GM18867 (cell line): ENCODE data around the gene NUP107.
"Not testable (repeated sequence)": the region's sequence is repeated elsewhere in the genome, so short reads cannot be mapped to it uniquely, and the experiment has no call there.

ENCODE experiments used
- ATAC-seq: cut with Tn5 transposase; IDR thresholded peaks from one replicate; pipeline ENCODE4 v1.9.1; 2021; ENCODE audit warnings: mild to moderate bottlenecking, moderate library complexity; ENCODE audit not compliant: unreplicated experiment

Gene NUP107

DNA sequence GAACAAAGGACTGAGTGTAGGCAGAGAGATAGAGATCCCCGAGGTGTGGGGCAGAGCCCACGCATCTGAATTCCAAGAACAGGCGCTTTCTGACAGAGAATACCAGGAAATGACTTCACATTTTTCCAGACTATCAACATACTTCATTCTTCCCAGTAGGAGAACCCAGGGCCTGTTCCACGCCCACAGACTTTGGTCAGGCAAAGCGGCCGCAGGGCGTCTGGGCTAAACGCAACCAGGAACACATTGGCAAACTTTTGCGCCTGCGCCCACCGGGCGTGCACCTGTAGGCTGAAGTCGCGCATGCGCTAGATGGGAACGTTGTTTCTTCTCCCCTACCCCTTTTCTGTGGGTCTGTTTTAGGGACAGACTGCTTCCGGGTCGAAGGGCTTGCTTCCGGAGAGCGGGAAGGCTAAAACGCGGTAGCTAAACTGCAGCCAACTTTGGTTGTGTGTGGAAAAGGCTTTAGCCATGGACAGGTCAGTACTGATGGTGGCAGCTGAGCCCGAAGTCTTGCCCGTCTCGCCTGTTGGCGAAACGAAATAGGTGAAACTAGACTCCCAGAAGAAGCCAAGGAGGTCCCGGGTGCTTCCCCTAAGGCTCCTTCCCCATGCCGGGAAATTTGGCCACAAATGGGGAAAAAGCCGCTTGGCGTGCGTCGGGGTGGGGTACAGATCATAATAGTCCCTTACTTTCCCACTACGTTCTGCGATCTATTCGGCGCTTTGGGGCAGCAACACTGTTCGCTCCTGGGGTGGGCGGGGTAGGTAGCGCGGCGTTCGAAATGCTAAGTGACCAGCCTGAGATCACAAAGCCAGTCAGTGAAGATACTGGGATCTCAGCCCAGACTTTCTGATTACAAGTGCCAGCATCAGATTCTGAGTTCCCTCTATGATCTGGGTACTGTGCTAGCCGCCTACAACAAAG lies at the start of gene NUP107:
NUP107 (plus strand) TSS at position 384 of the 927 bp plus-strand sequence; CDS start at position 472, 88 bp downstream.
- ATAC-seq, result peak; percentile 95

DNA sequence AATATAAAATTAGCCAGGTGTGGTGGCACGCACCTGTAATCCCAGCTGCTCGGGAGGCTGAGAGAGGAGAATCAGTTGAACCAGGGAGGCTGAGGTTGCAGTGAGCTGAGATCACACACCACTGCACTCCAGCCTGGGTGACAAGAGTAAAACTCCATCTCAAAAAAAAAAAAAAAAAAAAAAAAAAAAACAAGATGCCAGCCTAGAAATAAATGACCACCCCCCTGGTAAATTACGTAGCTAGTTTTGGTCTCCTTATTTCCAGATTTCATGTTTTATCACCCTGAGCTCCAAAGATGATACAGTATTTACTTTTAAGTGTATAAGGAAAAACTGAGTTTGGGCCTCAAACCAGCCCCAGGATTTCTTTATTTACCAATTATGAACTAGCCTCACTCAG lies 49.3 kb upstream of the NUP107 start:
- ATAC-seq, result not testable (repeated sequence)

DNA sequence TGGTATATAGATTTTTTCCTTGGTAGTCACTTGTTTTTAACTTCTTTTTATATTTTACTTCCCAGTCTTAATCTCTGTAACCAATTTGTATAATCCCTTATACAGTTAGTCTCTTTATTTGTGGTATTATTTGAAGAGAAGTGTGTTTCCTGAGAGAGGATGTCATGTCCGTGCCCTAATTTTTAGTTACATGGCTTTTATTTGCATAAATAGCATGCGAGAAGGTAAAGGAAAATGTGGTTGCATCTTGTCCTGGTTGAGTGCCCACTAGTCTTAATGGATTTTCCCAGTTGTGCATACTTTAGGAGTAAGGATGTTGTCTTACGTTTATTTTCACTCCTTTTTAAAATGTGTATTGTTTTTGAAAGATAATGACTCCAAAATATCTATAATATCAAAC lies 48.6 kb upstream of the NUP107 start:
- ATAC-seq, result no peak

DNA sequence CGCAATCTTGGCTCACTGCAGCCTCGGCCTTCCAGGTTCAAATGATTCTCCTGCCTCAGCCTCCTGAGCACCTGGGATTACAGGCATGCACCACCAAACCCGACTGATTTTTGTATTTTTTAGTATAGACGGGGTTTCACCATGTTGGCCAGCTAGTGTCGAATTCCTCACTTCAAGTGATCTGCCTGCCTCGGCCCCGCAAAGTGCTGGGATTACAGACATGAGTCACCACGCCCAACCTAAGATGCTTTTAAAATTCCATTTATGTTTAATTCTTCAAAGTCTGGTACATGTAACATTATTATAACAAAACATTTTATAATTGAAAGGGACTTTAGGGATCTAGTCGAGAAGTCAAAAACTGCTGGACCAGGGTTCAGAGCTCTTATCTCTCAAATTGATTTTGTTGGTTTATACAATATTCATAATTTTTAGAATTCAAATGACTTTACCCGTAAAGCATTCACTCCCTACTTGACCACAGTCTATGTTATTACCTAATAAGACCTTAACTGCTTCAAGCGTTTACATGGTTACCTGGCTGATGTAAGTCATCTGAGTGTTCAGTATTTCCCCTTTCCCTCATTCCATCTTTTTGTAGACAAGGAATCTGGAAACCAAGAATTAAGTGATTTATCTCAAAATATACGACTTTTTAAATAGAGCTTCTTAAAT lies 47.9 kb upstream of the NUP107 start:
- no peak for ATAC-seq

DNA sequence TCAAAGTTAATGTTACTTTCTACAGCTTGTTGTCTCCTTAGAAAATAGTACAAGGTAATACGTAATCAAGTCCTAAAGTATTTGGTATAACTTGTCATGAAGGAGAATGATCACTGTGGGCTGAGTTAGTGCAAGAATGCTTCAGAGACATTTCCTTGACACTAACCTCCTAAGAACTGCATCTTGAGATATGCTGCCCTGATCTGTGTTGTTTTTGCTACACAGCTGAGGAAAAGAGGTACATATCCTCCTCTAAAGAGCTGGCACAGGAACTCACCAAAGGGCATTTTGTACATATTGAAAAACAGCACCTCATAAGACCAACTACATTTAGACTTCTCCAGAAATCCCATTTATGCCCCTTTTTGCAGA lies 47.4 kb upstream of the NUP107 start:
- no peak for ATAC-seq

DNA sequence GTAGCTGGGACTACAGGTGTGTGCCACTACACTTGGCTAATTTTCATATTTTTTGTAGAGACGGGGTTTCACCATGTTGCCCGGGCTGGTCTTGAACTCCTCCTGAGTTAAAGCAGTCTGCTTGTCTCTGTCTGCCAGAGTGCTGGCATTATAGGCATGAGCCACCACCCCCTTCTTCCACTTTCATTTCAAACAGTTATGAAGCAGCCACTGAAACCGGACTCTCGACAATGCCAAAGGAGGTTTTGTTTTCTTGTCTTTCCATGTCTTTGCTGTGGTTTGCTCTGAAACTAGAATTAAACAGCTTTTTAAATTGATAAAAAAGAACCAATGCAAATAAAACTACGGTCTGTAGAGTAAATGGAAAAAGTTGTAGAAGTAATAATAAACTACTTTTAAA lies 45.6 kb upstream of the NUP107 start:
- ATAC-seq, result peak; percentile 95

DNA sequence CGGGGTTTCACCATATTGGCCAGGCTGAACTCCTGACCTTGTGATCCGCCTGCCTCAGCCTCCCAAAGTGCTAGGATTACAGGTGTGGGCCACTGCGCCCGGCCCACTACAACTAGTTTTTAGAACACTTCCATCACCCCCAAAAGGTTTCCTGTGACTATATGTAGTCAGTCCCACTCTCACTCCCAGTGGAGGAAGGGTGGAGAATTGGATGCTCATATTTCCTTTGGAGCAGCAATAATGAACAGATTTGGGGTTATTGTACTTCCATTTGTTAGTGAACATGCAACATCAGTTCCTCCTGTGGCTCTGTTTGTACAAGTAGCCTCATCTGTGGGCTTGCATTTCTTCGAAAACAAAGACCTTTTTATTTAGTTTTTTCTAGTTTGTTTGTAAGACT lies 40.3 kb upstream of the NUP107 start:
- ATAC-seq, result no peak

DNA sequence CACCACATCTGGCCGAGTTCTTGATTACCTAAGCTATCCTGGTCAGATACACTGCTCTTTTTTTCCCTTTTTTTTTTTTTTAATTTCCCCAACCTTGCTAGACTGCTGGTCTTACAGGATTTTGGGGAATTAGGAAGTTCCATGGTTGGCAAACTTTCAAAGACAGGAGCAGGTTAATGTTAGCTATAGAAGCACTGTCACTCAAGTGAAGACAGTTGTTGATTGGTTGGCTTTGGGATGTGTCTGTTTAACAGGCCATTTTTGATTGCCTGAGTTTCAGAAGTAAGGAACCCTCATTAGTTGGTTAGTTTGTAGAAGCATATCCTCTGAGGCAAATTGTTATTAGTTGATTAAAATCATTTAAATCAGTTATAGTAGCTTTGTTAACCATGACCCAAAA lies 39.3 kb upstream of the NUP107 start:
- no peak for ATAC-seq

DNA sequence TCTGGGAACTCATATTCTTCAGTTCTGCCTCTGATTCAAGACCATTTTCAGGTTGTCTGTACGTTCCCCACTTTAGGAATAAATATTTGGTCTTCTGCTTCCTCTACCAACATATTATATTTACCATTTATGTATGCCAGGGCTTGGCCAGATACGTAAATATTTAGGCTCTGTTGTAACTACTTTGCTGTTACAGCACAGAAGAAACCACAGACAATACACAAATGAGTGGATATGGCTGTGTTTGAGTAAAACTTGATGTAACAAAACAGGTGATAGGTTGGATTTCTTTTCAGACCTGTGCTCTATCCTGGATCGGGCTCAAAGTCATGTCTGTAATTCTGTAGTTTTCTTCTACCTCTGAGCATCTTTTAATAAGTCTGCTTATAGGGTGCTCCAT lies 38.6 kb upstream of the NUP107 start:
- no peak for ATAC-seq

DNA sequence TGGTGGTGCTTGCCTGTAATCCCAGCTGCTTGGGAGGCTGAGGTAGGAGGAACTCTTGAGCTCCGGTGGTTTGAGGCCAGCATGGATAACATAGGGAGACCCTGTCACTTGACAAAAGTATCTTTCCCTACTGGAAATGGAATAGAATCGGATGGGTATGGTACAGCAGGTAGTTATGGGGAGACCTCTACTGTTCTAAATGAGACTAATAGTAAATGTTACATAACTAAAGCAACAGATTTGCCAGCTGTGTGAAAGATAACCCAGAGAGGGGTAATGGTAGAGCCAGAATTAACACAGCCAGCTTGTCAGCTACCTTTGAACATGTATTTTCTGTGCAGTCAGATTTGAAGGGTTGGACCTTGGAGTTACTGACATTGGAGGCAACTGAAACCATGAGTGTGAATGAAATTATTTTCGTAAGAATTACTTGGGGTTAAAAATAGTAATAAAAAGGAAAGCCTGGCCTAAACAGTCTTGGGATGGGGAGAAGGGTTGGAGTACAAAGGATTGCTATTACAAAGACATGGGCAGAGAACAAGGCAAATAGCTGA lies 21.7 kb upstream of the NUP107 start:
- no peak for ATAC-seq

DNA sequence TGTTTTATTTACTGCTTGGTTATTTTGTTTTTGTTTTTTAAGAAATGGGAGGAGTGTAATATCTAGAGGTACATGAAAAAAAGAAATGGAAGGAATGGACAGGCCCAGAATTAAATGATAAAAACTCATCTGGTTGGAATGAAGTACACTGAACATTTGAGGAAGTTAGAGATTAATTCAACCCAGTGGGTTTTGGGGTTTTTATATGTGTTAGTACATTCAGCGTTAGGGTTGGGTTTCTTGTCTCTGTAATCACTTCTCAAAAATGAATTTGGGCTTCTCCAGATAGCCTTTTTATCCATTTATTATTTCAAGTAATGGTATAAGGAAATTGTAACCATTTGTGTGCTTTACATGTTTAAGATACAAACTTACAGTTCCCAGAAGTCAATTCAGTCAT lies 19.5 kb upstream of the NUP107 start:
- no peak for ATAC-seq

DNA sequence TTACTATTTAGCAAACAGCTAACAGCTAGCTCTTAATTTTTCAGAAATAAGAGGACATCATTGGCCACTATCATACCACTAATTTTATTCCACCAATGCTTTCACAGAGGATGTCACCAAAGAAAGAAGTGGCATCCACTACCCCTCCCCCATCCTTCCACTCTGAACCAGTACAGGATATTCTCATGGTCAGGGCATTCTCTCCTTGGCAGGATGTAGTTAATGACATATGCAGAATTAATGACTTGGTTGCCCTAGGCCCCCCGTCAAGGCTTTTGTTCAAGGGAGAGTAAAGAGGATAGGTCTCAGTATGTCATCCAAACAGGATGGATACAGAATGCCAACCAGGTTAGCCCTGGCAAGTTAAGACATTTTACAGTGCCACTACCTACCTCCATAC lies 18.9 kb upstream of the NUP107 start:
- ATAC-seq, result no peak

DNA sequence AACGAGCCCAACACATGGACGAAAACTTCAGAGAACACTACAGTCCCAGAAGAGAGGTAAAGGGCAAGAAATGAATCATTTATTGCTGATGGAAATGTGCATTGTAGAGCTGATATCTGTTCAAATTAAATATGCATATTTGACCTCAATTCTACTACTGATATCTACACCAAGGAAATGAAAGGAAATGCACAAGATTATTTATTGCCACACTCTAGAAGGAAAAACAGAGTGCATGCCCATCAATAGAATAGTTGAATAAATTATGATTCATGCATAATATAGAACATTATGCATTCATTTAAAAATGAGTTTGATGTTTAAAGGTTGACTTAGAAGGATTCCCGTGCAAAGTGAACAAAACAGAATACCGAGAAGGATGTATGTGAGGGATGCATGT lies 15.6 kb upstream of the NUP107 start:
- ATAC-seq, result no peak

DNA sequence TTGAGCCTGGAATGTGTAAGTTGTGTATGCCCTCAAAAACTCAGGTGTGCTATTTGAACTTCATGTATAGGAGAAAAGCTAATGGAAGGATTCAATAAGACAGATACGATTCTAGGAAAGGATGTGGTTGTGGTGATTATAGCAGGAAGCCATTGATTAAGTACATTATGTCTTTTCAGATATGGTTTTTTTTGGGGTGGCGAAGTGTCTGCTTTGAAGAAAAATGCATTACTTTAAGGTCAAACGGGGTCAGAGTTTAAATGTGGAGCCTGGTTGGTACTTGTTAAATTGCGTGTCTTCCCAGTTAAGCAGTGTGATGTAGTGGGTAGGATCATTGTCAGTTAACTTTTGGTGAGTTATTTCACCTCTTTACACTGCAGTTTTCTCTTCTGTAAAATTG lies 13.0 kb upstream of the NUP107 start:
- no peak for ATAC-seq

DNA sequence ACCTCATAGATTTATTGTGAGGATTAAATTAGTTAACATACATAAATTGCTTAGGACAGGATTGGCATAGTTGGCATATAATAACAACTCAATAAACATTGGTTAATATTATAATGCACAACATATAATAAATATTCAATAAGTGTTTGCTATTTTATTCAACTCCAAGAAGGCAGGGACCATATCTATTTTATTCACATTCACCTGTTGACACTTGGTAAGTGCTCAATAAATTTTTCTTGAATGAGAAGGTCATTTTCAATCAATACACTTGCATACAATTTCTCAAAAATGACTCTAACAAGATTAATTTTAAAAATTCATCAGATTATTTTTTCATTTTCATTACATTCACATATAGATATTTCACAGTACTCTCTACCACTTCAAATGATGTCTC lies 12.4 kb upstream of the NUP107 start:
- no peak for ATAC-seq

DNA sequence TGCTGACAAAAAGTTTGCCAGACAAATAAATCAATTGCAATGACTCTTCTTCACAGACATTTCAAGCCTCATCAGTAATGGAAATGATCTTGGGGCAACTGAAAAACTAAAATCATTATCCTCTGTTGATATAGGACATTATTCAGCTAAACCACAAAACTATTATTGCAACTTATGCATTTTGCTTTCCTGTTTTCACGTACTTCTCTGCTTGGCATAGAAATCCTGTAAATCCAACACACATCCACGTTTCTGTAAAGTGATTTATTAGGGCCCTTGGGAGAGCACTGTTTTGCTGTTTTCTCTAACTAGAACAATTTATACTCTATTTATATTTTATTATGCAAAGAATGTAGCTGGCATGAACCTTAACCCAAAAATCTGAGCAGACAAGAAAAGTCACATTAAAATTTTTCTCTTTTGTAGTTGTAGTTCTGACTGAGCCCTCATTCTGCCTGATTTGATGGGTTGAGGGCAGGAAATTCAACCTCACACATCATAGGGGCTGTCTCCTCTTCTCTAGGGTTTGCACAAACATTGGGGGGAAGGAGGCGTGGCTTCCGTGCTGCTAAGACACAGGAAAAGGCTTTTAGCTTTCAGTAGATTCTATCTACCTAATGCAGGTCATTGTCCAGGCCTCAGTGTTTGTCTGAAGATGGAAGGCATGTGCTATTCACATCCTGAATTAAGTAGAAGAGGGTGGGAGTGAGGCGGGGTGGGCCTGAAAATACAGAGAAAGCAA lies 11.5 kb upstream of the NUP107 start:
- ATAC-seq, result no peak

DNA sequence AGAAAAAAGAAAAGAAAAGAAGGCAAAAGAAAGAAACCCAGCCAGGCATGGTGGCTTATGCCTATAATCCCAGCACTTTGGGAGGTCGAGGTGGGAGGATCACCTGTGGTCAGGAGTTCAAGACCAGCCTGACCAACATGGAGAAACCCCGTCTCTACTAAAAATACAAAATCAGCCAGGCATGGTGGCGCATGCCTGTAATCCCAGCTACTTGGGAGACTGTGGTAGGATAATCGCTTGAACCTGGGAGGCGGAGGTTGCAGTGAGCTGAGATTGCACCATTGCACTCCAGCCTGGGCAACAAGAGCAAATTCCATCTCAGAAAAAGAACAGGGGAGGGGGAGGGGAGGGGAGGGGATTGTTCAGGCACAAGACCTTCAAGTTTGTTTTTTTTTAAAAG lies 9.9 kb upstream of the NUP107 start:
- not testable (repeated sequence) for ATAC-seq

DNA sequence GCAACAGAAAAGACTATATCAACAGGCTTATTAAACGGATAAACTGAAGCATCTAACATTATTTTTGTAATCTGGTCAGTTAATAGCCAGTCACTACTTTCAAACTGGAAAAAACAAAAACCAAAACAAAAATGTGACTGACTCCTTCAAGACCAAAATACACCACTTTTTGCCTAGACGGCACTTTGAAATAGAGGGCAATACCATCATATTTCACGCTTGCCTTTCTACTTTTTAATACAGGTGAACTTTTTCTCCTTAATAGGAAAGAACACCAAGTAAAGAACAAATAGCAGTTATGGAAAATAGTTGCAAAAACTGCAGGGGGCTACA lies 550 bp upstream of the NUP107 start:
- no peak for ATAC-seq

DNA sequence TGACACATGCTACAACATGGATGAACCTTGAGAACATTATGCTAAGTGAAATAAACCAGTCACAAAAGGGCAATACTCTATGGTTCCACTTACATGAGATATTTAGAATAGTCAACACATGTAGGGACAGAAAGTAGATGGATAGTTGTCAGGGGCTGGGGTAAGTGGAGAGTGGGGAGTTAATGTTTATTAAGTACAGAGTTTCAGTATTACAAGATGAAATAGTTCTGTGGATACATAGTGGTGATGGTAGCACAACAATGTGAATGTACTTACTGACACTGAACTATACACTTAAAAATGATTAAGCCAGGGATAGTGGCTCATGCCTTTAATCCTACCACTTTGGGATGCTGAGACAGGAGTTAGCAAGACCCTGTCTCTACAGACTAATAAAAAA lies 8.7 kb downstream of the NUP107 start:
- no peak for ATAC-seq

DNA sequence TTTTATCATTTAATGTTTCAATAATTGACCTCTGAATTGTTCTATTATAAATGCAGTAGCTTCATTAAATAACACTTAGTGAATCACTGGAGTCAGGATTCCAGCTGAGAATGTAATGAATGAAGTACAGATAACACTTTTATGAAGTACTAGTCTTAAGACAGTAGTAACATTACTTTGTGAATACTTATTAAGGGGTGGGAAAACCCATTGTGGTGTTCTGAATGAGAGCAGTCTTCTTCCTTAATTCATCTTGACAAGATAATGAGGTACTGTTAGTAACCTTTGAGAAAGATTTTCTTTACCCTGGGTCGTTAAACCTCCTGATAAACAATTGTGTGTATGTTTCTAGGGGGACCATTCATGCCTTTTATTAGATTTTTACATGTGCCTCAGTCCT lies 12.7 kb downstream of the NUP107 start:
- ATAC-seq, result no peak

DNA sequence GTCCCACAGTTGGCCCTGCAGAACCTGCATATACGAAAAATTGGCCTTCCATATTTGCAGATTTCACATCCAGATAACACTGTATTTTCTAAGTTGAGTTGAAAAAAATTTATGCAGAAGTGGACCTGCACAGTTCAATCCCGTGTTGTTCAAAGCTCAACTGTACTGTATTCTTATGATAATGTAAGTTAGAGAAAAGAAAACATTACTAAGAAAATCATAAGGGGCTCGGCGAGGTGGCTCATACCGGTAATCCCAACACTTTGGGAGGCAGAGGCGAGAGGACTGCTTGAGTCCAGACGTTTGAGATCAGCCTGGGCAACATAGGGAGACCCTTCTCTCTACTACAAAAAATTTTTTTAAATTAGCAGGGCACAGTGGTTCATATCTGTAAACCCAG lies 41.0 kb downstream of the NUP107 start:
- no peak for ATAC-seq

DNA sequence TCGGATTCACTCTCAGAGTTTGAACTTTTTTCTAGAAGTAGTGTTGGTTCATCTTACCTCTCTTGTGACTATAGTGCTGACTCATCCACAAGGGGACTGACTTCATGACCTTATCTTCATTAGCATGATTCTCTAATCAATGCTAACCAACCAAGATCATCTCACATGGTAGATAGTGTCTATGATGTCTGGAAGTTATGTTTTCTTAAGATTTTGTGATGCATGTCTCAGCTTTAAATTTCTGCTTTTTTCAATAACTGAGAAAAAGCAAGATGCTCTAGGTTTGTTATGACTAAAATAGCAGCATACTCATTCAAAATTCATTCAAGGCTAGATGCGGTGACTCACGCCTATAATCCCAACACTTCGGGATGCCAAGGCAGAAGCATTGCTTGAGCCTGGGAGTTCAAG lies 46.9 kb downstream of the NUP107 start:
- ATAC-seq, result no peak
